Pons (tissue), 1 donor: ENCODE measurements around the gene SYMPK.
"Not testable (repeated sequence)": the region's sequence is repeated elsewhere in the genome, so short reads cannot be mapped to it uniquely, and the experiment has no call there.

ENCODE experiments used
- DNase-seq: peaks from one replicate; pipeline ENCODE4 v3.0.0-alpha.2; 2016; ENCODE audit warnings: low spot score

SYMPK gene

GRCh38 chr19:45885556-45886426, 22.8 kb upstream of the SYMPK start, which contains the start of gene IRF2BP1:
IRF2BP1 (minus strand) TSS chr19:45886141; CDS start chr19:45885774, 367 bp downstream.
- DNase-seq: peak; percentile 91

- no peak for DNase-seq
Measured at GRCh38 chr19:45884682-45885555, 22.0 kb upstream of the SYMPK start.

- DNase-seq: no peak
Measured at GRCh38 chr19:45883881-45884681, 21.1 kb upstream of the SYMPK start.

- DNase-seq: no peak
Measured at GRCh38 chr19:45883586-45883880, 20.6 kb upstream of the SYMPK start.

GRCh38 chr19:45882652-45883585, 20.0 kb upstream of the SYMPK start:
- peak; percentile 24 for DNase-seq

- no peak for DNase-seq
Measured at GRCh38 chr19:45881909-45882528, 19.1 kb upstream of the SYMPK start.

- no peak for DNase-seq
Measured at GRCh38 chr19:45881082-45881908, 18.3 kb upstream of the SYMPK start.

- DNase-seq: no peak
Measured at GRCh38 chr19:45879971-45880370, 17.0 kb upstream of the SYMPK start.

GRCh38 chr19:45879055-45879454, 16.1 kb upstream of the SYMPK start:
- DNase-seq: no peak

GRCh38 chr19:45878043-45878794, 15.3 kb upstream of the SYMPK start:
- no peak for DNase-seq

GRCh38 chr19:45876411-45877197, 13.7 kb upstream of the SYMPK start:
- DNase-seq: no peak

- no peak for DNase-seq
Measured at GRCh38 chr19:45876161-45876410, 13.1 kb upstream of the SYMPK start.

GRCh38 chr19:45874620-45874966, 11.6 kb upstream of the SYMPK start:
- no peak for DNase-seq

- no peak for DNase-seq
Measured at GRCh38 chr19:45873219-45873772, 10.3 kb upstream of the SYMPK start.

- DNase-seq: no peak
Measured at GRCh38 chr19:45872095-45872919, 9.4 kb upstream of the SYMPK start.

- no peak for DNase-seq
Measured at GRCh38 chr19:45870798-45871197, 7.9 kb upstream of the SYMPK start.

- not testable (repeated sequence) for DNase-seq
Measured at GRCh38 chr19:45867241-45867640, 4.3 kb upstream of the SYMPK start.
